ENCODE data around the gene FNDC10. TPM values are rescaled to one million over a fixed set of nuclear protein-coding genes. Genes with fewer than 3 reads are reported as not detected.

Gene FNDC10
- total RNA-seq, 1 experiment from 2014 or later, result 15.2 TPM

DNA sequence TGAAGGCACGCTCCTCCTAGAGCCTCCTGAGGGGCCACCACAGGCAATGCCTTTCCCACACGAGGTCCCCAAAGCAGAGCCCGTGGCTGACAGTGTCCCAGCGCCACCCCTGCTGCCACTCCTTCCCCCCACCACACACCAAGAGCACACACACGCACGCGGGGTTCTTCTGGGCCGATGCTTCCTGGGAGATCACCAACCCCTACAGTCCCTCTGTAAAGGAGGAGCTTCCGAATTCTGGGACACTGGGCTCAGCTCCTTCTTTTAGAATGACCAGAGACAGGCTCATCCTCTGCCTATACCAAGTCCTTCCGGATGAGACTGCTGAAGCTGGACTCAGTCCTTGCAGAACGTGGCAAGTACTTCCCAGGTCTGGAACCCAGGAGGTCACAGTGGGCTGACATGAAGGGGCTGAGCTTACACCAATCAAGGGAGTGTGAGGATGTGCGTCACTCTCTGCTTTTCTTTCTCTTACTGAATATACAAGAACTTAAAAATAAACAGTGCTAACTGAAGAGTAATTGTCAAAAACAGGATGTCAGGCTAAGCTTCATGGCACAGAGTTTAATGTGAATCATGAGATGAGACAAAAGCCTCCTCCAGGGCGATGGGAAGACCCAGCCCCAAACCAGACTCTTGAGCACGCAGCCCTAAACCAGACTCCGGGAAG lies 38.0 kb downstream of the FNDC10 start:
- H2BK5ac ChIP-seq (ENCODE audit: insufficient read length, low read length), result no peak overlapping the region
- TF ChIP-seq, protein P1, sequence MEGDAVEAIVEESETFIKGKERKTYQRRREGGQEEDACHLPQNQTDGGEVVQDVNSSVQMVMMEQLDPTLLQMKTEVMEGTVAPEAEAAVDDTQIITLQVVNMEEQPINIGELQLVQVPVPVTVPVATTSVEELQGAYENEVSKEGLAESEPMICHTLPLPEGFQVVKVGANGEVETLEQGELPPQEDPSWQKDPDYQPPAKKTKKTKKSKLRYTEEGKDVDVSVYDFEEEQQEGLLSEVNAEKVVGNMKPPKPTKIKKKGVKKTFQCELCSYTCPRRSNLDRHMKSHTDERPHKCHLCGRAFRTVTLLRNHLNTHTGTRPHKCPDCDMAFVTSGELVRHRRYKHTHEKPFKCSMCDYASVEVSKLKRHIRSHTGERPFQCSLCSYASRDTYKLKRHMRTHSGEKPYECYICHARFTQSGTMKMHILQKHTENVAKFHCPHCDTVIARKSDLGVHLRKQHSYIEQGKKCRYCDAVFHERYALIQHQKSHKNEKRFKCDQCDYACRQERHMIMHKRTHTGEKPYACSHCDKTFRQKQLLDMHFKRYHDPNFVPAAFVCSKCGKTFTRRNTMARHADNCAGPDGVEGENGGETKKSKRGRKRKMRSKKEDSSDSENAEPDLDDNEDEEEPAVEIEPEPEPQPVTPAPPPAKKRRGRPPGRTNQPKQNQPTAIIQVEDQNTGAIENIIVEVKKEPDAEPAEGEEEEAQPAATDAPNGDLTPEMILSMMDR (conservative IDR thresholded peaks at IDR 0.05), result no peak
- H3K27ac ChIP-seq (ENCODE audit: insufficient read length, low read depth, low read length), result no peak overlapping the region
- no peak overlapping the region for H2AK5ac ChIP-seq (ENCODE audit: insufficient read length, low read length)
- H3K23ac ChIP-seq (ENCODE audit: insufficient read length, low read depth, low read length), result no peak overlapping the region
- H3K4me2 ChIP-seq (ENCODE audit: insufficient read depth, insufficient read length, low read length), result no peak overlapping the region
- Mint-ChIP-seq H3K4me3 (no peak overlapping the region; a peak in 1 of 5 replicates), H3K27me3 (ENCODE audit: low read depth) (no peaks in the 10 kb centered on the region; the same call in 1 of the 2 replicates), H3K9me3 (no peaks in the 10 kb centered on the region), H3K27ac (peak overlapping the region in 1 of 3 experiments; percentile 31; a peak in 3 of 7 replicates), H3K36me3 (ENCODE audit: insufficient read depth in 1 of 3, low read depth in 3 of 3) (peaks cover 32 to 60% (median 49%) of the 10 kb centered on the region in 3 experiments), H3K4me1 (peaks cover under 1 to 2% of the 10 kb centered on the region in 2 experiments; a peak in 2 of 4 replicates)
- H3K14ac ChIP-seq (ENCODE audit: insufficient read depth, low read length), result no peak overlapping the region
- no peaks in the 10 kb centered on the region for H3K23me2 ChIP-seq (ENCODE audit: insufficient read length, low read depth, low read length, poor library complexity, severe bottlenecking)
- no peaks in the 10 kb centered on the region for H3K4me1 ChIP-seq (ENCODE audit: insufficient read depth, low read length)
- H2BK20ac ChIP-seq (ENCODE audit: low read depth, low read length, poor library complexity, severe bottlenecking), result no peak overlapping the region
- H2BK15ac ChIP-seq (ENCODE audit: low read depth, low read length), result no peak overlapping the region
- no peak overlapping the region for H3T11ph ChIP-seq (ENCODE audit: low read length)
- no peak overlapping the region for H3K18ac ChIP-seq (ENCODE audit: insufficient read length, low read depth, low read length)
- no peak overlapping the region for H3K56ac ChIP-seq (ENCODE audit: insufficient read length, low read depth, low read length)
- no peak overlapping the region for H2BK120ac ChIP-seq (ENCODE audit: low read depth, low read length, poor library complexity, severe bottlenecking)
- H3K4ac ChIP-seq (ENCODE audit: low read depth, low read length), result no peak overlapping the region
- H3K9me3 ChIP-seq (ENCODE audit: control insufficient read depth, low read depth, low read length), result no peaks in the 10 kb centered on the region
- peaks cover 6% of the 10 kb centered on the region for H3K79me1 ChIP-seq (ENCODE audit: insufficient read depth, low read depth, low read length, poor library complexity, severe bottlenecking)
- no peak overlapping the region for H2BK12ac ChIP-seq (ENCODE audit: insufficient read length, low read depth, low read length)
- peaks cover 16% of the 10 kb centered on the region; the same call in 1 of the 2 replicates for H3K79me2 ChIP-seq (ENCODE audit: insufficient read depth, low read length)
- no peaks in the 10 kb centered on the region for H3K27me3 ChIP-seq (ENCODE audit: insufficient read depth, low read length)
- no peaks in the 10 kb centered on the region for H4K20me1 ChIP-seq (ENCODE audit: control insufficient read depth, insufficient read depth, insufficient read length)
- no peak for DNase-seq
- no peak overlapping the region for H3K9ac ChIP-seq (ENCODE audit: extremely low read depth, insufficient read length, low read length)
- no peak overlapping the region for H4K91ac ChIP-seq (ENCODE audit: insufficient read length, low read depth, low read length)
- no peak overlapping the region for H4K8ac ChIP-seq (replicated peaks; ENCODE audit: insufficient read length, low read depth, low read length)
- no CpG with 5 or more reads among the region's 15 CpGs for WGBS (ENCODE audit: extremely low coverage, insufficient read length, low lambda C conversion rate)
- no peak overlapping the region for H4K5ac ChIP-seq (ENCODE audit: insufficient read length, low read depth, low read length)
- no peak overlapping the region for H2AFZ ChIP-seq (ENCODE audit: low read length)
